Esophagus muscularis mucosa (tissue), 4 donors: ENCODE measurements around the gene PODXL2.

Source experiments
- CTCF ChIP-seq, 3 experiments: fragments of 200-600 bp in 2 of 3; fragments of 450-650 bp in 1 of 3; sonication (generic) in 2 of 3; IDR thresholded peaks; one replicate each; pipeline ENCODE4 v1.5.1; 2017 to 2019; ENCODE audit warnings: antibody characterized with exemption in 3 of 3, mild to moderate bottlenecking in 2 of 3, moderate library complexity in 1 of 3
- EP300 ChIP-seq: sonication (generic); formaldehyde crosslinking; IDR thresholded peaks from one replicate; pipeline ENCODE4 v1.6.1; 2017; ENCODE audit warnings: antibody characterized with exemption
- POLR2AphosphoS5 ChIP-seq, 2 donors: sonication (generic); formaldehyde crosslinking; IDR thresholded peaks; one replicate each; pipeline ENCODE4 v1.6.1; 2017; ENCODE audit warnings: antibody characterized with exemption in 2 of 2

GRCh38 chr3:127606981-127607595 lies 21.9 kb upstream of the PODXL2 start:
- no peak for TF ChIP-seq EP300
- TF ChIP-seq CTCF (IDR thresholded peaks at IDR 0.05): no peak
- TF ChIP-seq POLR2AphosphoS5 (IDR thresholded peaks at IDR 0.05): no peak
